DOHH2 (cell line): ENCODE results near the gene GBA2.

ENCODE experiments used
- H3F3A ChIP-seq: fragments of 200-600 bp; sonication (generic), shearing (Covaris generic); 2 replicates; pipeline ENCODE4 v1.6.0; 2016; ENCODE audit warnings: antibody characterized with exemption, mild to moderate bottlenecking; ENCODE audit not compliant: control insufficient read depth, insufficient read depth
- H3K27ac ChIP-seq: fragments of 200-600 bp; sonication (generic); 2 replicates; pipeline ENCODE4 v1.5.1; 2014; ENCODE audit warnings: low read depth, mild to moderate bottlenecking, low read length, moderate library complexity
- H3K27me3 ChIP-seq: fragments of 200-600 bp; sonication (generic); 2 replicates; pipeline ENCODE4 v1.6.1; 2014; ENCODE audit warnings: mild to moderate bottlenecking, low read length, mixed read lengths; ENCODE audit not compliant: control insufficient read depth
- H3K36me3 ChIP-seq: fragments of 200-600 bp; sonication (generic); 2 replicates; pipeline ENCODE4 v1.6.1; 2014; ENCODE audit warnings: mild to moderate bottlenecking, low read length, moderate library complexity, mixed read lengths; ENCODE audit not compliant: control insufficient read depth
- H3K4me1 ChIP-seq: fragments of 200-600 bp; sonication (generic); 2 replicates; pipeline ENCODE4 v1.6.1; 2014; ENCODE audit warnings: mild to moderate bottlenecking, low read length, mixed read lengths; ENCODE audit not compliant: control insufficient read depth
- H3K4me2 ChIP-seq: fragments of 200-600 bp; sonication (generic); 2 replicates; pipeline ENCODE4 v1.6.0; 2014; ENCODE audit warnings: mild to moderate bottlenecking, low read length, moderate library complexity
- H3K4me3 ChIP-seq: fragments of 200-600 bp; sonication (generic); 2 replicates; pipeline ENCODE4 v1.5.1; 2014; ENCODE audit warnings: mild to moderate bottlenecking, low read length, mixed read lengths
- H3K79me2 ChIP-seq: fragments of 200-600 bp; sonication (generic); 2 replicates; pipeline ENCODE4 v1.6.1; 2014; ENCODE audit warnings: mild to moderate bottlenecking, low read length, mixed read lengths; ENCODE audit not compliant: control insufficient read depth
- H3K9me2 ChIP-seq: fragments of 200-600 bp; sonication (generic); replicated peaks from 2 replicates; pipeline ENCODE4 v1.6.1; 2014; ENCODE audit warnings: mild to moderate bottlenecking, low read length, mixed read lengths; ENCODE audit not compliant: control insufficient read depth
- H3K9me3 ChIP-seq: fragments of 200-600 bp; sonication (generic); 2 replicates; pipeline ENCODE4 v1.6.1; 2014; ENCODE audit warnings: antibody characterized with exemption, low read length, mixed read lengths; ENCODE audit not compliant: control insufficient read depth, insufficient read depth
- H4K20me1 ChIP-seq: fragments of 200-600 bp; sonication (generic); 2 replicates; pipeline ENCODE4 v1.6.0; 2014; ENCODE audit warnings: low read depth, mild to moderate bottlenecking, antibody characterized with exemption, low read length, moderate library complexity; ENCODE audit not compliant: control insufficient read depth, insufficient read depth
- CTCF ChIP-seq: fragments of 200-600 bp; sonication (generic); IDR thresholded peaks from one replicate; pipeline ENCODE4 v1.5.1; 2014; ENCODE audit warnings: antibody characterized with exemption, mild to moderate bottlenecking, low read depth, low read length; ENCODE audit not compliant: poor library complexity, severe bottlenecking
- EZH2phosphoT487 ChIP-seq: fragments of 200-600 bp; sonication (generic); IDR thresholded peaks from 2 replicates; pipeline ENCODE4 v1.6.1; 2017; ENCODE audit warnings: borderline replicate concordance, mild to moderate bottlenecking, antibody characterized with exemption, low read length, moderate library complexity, mixed read lengths

GBA2 gene

GRCh38 chr9:35766997-35767396 is 18.0 kb upstream of the GBA2 start:
- H3F3A ChIP-seq: peaks cover 5% of the 10 kb centered on the region; the same call in 1 of the 2 replicates
- no peaks in the 10 kb centered on the region for H3K9me2 ChIP-seq
- H3K4me1 ChIP-seq: peaks cover 16% of the 10 kb centered on the region
- H3K9me3 ChIP-seq: no peaks in the 10 kb centered on the region
- no peak overlapping the region for H3K4me3 ChIP-seq
- no peak overlapping the region for H3K27ac ChIP-seq
- no peaks in the 10 kb centered on the region for H3K27me3 ChIP-seq
- H4K20me1 ChIP-seq: no peaks in the 10 kb centered on the region
- H3K36me3 ChIP-seq: no peaks in the 10 kb centered on the region
- H3K4me2 ChIP-seq: no peak overlapping the region
- peaks cover 3% of the 10 kb centered on the region for H3K79me2 ChIP-seq
- no peak for TF ChIP-seq CTCF
- no peak for TF ChIP-seq EZH2phosphoT487

DNA sequence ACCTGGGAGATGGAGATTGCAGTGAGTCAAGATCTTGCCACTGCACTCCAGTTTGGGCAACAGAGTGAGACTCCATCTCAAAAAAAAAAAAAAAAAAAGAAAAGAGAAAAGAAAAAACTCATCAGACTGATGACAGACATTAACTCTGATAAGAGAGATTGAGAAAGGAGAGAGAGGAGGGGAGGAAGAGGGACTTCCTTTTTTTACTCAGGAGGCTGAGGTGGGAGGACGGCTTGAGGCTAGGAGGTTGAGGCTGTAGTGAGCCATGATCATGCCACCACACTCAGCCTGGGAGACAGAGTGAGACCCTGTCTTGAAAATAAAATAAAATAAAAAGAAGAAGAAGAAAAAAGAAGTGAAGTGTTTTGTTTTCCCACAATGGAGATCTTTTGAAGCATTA is 14.8 kb upstream of the GBA2 start:
- Histone ChIP-seq H3F3A (peaks cover 5% of the 10 kb centered on the region), H3K27me3 (no peaks in the 10 kb centered on the region), H3K9me3 (no peaks in the 10 kb centered on the region), H3K36me3 (no peaks in the 10 kb centered on the region), H3K9me2 (no peaks in the 10 kb centered on the region), H3K79me2 (peaks cover 7% of the 10 kb centered on the region), H3K27ac (no peak overlapping the region), H3K4me2 (no peak overlapping the region), H3K4me1 (peaks cover 20% of the 10 kb centered on the region), H4K20me1 (no peaks in the 10 kb centered on the region), H3K4me3 (no peak overlapping the region)
- TF ChIP-seq CTCF (no peak), EZH2phosphoT487 (no peak)

DNA sequence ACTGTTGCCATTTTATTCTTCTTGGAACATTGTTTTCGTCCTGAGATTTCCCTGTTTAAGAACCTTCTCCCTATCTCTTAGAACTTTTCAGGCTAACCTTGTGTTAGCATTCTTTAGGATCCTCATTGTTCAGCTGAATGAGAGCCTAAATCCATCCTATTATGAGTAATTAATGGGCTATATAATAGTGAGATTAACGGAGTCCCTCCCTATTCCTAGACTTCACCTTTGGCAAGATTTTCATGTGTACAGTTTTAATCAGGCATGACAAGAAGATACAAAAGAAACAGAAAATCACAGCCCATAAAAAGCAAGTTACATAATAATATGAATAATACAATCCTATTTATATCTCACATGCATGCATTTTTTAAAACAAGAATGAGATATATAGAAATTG is 14.2 kb upstream of the GBA2 start:
- Histone ChIP-seq H3K27me3 (no peaks in the 10 kb centered on the region), H3K4me2 (no peak overlapping the region), H3K27ac (no peak overlapping the region), H3K36me3 (no peaks in the 10 kb centered on the region), H3K4me1 (peaks cover 27% of the 10 kb centered on the region), H3K79me2 (peaks cover 10% of the 10 kb centered on the region), H3K4me3 (no peak overlapping the region), H4K20me1 (no peaks in the 10 kb centered on the region), H3K9me2 (no peaks in the 10 kb centered on the region), H3K9me3 (no peaks in the 10 kb centered on the region), H3F3A (peaks cover 12% of the 10 kb centered on the region)
- TF ChIP-seq EZH2phosphoT487: no peak
- no peak for TF ChIP-seq CTCF
